ENCODE data around the gene UNC119.
A peak's percentile ranks its signal among the peaks of the same experiment; 100 is the strongest.
"Not testable (repeated sequence)": the region's sequence is repeated elsewhere in the genome, so short reads cannot be mapped to it uniquely, and the experiment has no call there.

Gene UNC119

DNA sequence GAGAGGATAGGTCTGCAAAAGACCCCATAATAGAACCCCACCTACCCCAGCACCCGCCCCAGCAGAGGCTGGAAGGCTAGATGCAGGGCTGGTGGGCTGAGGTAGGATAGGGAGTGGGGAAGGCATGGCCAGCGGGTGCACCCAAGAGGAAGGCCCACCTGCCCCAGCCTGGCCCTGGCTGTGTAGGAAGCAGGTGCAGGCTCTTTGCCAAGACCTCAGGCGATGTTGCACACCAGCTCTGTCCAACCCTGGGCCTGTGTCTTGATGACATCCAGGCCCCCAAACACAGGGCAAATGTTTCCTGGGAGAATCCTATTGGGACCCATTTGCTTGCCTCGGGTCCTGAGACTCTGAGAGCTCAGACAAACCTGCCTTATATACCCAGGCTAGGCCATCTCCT lies 12.2 kb downstream of the UNC119 start:
- DNase-seq, result no peak

DNA sequence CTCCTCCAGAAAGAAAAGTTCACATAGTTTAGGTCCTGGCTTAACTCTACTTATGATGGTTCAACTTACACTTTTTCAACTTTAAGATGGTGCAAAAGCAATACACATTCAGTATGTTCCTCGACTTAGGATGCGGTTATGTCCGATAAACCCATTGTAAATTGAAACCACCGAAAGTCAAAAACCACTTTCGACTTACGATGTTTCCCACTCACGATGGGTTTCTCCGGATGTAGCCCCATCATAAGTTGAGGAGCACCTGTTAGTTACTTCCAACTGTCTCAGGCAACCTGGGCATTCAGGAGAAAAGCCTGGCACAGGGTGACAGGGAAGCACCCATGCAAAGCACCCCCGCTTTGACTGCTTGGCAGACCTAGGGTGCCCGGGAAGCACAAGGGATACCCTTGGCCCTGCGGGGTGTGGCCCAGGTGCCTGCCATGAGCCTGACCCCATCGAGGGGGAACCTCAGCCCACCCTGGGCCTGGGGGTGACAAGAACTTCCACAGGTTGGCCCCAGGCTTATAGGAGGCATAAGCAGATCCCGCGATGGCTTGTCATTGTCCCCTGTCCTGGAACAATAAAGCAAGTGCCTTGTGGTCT lies 14.0 kb downstream of the UNC119 start:
- DNase-seq, result no peak

- no peak for DNase-seq
Measured at GRCh38 chr17:28537219-28537610, 15.2 kb downstream of the UNC119 start.

- DNase-seq, result no peak
Measured at GRCh38 chr17:28536532-28537218, 15.7 kb downstream of the UNC119 start.

DNA sequence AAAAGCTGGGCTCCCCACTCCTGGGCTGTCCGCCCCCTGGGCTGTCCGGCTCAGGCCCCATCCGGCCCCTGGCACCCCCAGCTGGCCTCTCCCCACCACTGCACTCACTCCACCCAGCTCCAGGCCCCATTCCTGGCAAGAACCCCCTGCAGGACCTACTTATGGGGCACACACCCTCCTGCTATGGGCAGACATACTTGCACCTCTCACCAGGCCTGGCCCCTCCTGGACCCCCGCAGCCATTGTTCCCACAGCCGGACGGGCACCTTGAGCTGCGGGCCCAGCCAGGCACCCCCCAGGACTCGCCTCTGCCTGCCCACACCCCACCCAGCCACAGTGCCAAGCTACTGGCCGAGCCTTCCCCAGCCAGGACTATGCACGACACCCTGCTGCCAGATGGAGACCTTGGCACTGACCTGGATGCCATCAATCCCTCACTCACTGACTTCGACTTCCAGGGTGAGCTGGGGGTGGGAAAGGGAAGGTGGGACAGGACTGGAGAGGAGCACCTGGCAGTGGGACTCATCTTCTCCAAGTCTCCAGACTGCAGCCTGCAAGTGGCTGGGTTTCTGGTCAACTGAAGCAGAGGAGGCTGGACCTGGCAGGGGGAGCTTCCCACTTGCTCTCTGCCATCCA lies 17.6 kb downstream of the UNC119 start:
- no peak for DNase-seq

- no peak for DNase-seq
Measured at GRCh38 chr17:28533091-28533807, 19.2 kb downstream of the UNC119 start.

- DNase-seq, result peak; percentile 65
Measured at GRCh38 chr17:28532050-28532960, 20.1 kb downstream of the UNC119 start.

- no peak for DNase-seq
Measured at GRCh38 chr17:28530926-28531325, 21.5 kb downstream of the UNC119 start.

DNA sequence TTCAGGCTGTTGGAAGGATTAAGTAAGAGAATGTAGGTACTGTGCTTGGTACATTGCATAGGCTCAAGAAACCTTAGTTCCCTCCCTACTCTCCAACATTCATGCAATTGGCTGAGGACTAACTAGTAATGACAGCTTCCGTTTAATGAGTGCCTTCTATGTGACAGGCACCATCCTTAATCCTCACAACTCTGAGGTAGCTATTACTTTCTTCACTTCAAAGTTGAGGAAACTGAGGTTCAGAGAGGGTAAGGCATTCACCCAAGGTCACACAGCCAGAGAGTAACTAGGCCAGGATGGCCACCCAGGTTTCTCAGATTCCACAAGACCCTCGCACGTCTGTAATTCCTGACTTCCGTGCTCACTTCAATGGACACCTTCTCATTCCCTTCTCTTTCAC lies 22.2 kb downstream of the UNC119 start:
- no peak for DNase-seq

DNA sequence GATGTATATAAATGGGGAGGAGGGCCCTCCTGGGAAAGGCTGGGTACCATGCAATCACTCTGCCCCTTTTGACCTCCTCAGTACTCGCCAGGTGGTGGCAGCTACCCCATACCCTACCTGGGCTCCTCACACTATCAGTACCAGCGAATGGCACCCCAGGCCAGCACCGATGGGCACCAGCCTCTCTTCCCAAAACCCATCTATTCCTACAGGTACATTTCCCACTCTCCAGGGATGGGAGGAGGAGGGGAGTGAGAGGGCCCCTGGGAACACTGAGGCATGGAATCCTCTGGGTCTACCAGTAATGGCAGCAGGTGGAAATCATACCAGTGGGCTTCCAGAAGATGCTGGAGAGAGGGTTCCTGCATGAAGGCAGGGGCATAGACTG lies 23.4 kb downstream of the UNC119 start:
- no peak for DNase-seq

DNA sequence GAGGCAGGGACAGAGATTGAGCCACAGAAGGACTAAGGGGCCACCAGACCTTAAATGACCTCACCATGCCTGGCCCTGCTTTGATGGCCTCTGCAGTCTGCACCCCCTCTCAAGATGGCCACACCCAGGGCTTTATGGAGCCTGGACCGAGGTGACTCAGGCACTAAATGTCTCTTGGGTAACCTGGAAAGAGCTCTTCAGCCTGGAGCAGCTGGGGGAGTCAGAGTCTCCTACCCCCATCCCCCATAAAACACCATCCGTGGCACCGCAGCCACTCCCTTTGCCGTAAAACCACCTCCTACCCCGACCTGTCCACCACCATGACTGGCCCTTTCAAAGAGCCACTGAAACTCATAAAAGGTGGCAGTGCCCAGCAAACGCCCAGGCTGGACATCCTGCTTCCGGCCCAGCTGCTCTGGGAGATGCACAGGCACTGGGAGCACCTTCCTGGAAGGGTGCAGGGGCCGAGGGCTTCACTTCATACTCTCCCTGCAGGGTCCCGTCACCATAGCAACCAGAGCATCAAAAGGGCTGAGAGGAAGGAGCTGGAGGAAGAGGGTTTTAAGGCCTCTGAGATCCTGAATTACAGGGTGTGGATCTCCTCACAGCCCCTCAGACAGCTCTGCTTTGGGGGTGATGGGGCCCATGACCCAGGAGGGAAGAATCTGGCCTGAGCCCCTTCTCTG lies 24.0 kb downstream of the UNC119 start:
- no peak for DNase-seq

DNA sequence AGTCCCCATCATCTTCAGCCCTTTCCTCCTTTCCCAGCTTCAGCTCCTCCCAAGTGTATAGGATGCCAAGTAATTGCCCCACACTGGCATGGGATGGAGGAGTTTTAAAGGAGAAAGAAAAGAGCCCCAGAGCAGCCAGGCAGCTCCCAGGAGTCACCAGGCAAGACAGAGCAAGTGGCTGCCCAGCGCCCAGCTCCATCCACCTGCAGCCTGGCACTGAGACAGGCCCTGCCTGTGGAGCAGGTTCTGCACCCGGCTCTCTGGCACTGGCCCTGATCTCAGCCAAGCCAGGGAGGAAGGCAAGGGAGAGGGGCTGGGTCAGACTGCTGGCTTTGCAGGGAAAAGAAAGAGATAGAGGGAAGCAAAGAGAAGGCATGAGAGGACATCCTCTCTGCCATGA lies 24.6 kb downstream of the UNC119 start:
- DNase-seq, result no peak

DNA sequence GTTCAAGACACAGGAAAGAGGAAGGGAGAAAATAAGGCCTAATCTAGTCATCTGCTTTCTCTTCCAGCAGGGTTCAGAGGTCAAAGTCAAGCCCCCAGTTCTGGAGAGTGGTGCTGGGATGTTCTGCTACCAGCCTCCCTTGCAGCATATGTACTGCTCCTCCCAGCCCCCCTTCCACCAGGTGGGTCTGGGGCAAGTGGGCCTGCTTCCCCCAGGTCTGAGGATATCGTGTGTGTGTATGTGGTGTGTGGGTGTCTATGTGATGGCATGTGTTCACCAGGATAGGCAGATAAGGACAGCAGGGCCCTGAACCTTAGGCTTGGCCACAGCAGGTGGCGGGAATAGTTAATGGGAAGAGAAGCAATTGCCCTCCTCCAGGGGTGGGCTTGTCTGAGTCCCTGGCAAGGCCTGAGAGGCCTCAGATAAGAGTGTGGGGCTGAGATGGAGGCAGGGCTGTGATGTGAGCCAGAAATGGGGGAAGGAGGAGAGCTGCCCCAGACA lies 25.2 kb downstream of the UNC119 start:
- no peak for DNase-seq

DNA sequence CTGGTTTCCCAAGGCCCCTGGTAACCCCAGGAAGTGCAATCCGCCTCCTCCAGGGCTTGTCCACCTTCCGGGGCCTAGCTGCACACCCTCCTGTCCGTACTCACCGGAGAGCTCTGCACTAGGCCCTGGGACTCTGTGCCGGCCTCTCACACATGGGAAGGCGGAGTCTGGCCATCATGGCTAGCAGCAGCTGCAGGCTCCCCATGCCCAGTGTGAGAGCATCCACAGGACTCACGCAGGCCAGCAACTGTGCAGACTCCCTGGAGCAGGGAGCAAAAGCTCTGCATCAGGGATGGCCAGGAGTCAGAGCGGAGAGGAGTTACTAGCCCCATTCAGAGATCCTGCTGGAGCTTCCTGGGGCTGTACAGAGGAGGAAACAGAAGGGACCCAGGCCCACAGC lies 26.0 kb downstream of the UNC119 start:
- DNase-seq, result no peak

DNA sequence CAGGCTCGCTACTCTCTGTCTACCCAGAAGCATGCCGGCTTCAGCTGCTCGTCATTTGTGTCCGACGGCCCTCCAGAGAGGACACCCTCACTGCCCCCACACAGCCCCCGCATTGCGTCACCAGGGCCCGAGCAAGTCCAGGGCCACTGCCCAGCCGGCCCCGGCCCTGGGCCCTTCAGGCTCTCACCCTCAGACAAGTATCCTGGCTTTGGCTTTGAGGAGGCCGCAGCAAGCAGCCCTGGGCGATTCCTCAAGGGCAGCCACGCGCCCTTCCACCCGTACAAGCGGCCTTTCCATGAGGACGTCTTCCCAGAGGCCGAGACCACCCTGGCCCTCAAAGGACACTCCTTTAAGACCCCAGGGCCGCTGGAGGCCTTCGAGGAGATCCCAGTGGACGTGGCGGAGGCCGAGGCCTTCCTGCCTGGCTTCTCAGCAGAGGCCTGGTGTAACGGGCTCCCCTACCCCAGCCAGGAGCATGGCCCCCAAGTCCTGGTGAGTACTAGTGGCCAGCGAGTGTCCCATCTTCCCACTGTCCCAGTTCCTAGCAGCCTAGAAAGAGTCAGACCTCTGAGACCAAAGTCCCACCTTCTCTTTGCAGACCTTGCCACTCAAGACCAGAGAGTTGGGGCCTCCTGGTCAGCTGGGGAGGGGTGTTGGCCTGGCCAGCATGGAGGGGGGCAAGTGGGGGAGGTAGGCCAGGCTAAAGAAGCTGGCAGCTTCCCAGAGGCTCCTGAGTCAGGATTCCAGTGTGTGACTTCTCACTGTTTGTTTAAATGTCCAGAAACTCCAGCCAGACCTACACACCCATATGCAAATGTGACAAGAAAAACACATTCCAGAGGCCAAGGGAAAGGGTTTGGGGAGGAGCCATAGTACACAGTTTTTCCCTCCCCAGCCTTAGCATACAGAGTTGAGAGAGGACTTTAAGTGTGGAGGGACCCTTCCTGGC lies 27.7 kb downstream of the UNC119 start:
- DNase-seq, result no peak

- no peak for DNase-seq
Measured at GRCh38 chr17:28523876-28524275, 28.5 kb downstream of the UNC119 start.

GRCh38 chr17:28523186-28523585 lies 29.2 kb downstream of the UNC119 start:
- DNase-seq, result no peak

GRCh38 chr17:28522281-28522680 lies 30.1 kb downstream of the UNC119 start:
- DNase-seq, result not testable (repeated sequence)

DNA sequence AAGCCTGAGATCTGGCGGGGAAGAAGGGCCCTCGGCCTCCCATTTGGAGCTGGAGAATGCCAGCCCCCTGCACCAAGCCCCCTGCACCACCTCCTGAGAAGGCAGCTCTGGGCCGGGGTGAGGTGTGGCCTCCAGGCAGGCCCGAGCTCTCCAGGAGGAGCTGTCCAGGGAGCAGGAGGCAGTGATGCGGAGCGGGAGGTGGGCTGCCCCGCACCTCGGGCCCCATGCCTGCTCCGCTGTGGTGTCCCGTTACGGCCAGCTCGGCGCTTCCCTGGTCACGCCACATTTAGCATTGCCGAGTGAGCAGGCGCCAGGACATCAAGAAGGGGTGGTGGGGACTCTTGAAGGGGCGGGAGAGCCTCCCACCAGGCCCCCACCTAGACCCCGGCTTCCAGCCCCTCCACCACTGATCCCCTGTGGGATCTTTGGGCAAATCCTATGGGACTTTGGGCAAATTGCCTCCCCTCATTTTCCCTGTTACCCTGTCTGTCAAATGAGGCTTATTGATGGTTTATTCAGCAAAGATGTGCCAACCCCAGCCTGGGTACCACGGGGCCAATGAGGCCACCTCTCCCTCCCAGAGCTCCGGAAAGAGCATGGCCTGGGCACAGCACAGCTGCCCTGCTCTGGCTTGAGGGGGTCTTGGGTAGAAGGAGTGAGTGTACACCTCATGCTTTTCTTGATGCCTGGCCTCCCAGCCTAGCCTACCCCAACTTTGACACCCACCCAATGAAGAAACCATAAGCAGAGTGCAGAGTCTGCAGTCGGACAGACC lies 30.9 kb downstream of the UNC119 start:
- DNase-seq, result no peak

DNA sequence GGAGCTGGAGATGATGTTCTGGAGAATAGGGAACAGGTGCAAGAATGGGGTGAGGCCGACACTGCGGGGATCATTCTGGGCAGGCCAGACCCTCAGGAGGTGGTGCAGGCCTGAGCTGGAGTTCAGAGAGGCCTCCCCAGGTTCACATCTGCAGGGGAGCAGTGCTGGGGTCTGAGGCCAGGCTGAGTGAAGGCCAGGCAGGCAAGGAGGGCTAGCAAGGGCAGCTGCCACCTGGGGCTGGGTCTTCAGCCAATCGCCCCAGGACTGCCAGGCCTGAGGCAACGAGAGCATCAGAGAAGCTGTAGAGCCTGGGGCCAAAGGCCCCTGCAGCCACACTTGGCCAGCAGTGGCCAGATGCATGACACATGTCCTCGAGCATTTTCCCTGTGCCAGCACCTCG lies 31.7 kb downstream of the UNC119 start:
- DNase-seq, result no peak
